Measurements from ENCODE around the gene ZNF639. TPM values are rescaled to one million over a fixed set of nuclear protein-coding genes. Genes with fewer than 3 reads are reported as not detected.

The ZNF639 gene
- polyA plus RNA-seq, 6 donors from 2014 or later = 51.3 to 93.5 (median 57.5) TPM

Other genes starting within 250 kb of the ZNF639 start
- 10 to 100 TPM; 14.8 to 30.1 (median 22.9) TPM for gene PIK3CA, start 174.7 kb upstream of the ZNF639 start, polyA plus RNA-seq (ENCODE audit: low read depth in 6 of 6)
- gene KCNMB3, start 71.9 kb upstream of the ZNF639 start, polyA plus RNA-seq (ENCODE audit: low read depth in 6 of 6) = 1 to 10 TPM in 4 of 6 donors, under 1 TPM in 1, not detected in 1; 0.71 to 6.0 (median 3.0) TPM
- gene MFN1, start 24.7 kb downstream of the ZNF639 start, polyA plus RNA-seq (ENCODE audit: low read depth in 6 of 6) = 10 to 100 TPM; 18.2 to 41.4 (median 31.2) TPM
- gene GNB4, start 128.4 kb downstream of the ZNF639 start, polyA plus RNA-seq (ENCODE audit: low read depth in 6 of 6) = 10 to 100 TPM; 12.9 to 53.9 (median 44.7) TPM
- gene ACTL6A, start 239.9 kb downstream of the ZNF639 start, polyA plus RNA-seq (ENCODE audit: low read depth in 6 of 6) = 10 to 100 TPM; 26.9 to 48.6 (median 31.8) TPM